Mammary epithelial cell (primary cell): ENCODE results near the gene LRIG1.

ENCODE experiments used
- CTCF ChIP-seq, 2 donors: IDR thresholded peaks in 1 of 2; conservative IDR thresholded peaks in 1 of 2; 2 replicates each; pipeline ENCODE4 v1.5.1; 2011 to 2012; ENCODE audit warnings: inconsistent platforms in 2 of 2, low read length in 2 of 2, mild to moderate bottlenecking in 2 of 2, control low read depth in 1 of 2, low read depth in 1 of 2; ENCODE audit not compliant: insufficient read depth in 1 of 2; ENCODE audit errors: extremely low read depth in 1 of 2
- EZH2 ChIP-seq: IDR thresholded peaks from 2 replicates; pipeline ENCODE4 v1.6.1; 2012; ENCODE audit warnings: low read length, inconsistent platforms, borderline replicate concordance

GRCh38 chr3:66396161-66396760 is 104.6 kb downstream of the LRIG1 start:
- TF ChIP-seq CTCF (conservative IDR thresholded peaks at IDR 0.05 in 1 of 2, IDR thresholded peaks at IDR 0.05 in 1 of 2; ENCODE audit: extremely low read depth in 1 of 2, insufficient read depth in 1 of 2, low read depth in 1 of 2, low read length in 2 of 2) (no peak), EZH2 (no peak)
